GM21737 (cell line): ENCODE measurements around the gene PGA5.
"Not testable (repeated sequence)": the region's sequence is repeated elsewhere in the genome, so short reads cannot be mapped to it uniquely, and the experiment has no call there.

ENCODE experiments used
- ATAC-seq: cut with Tn5 transposase; IDR thresholded peaks from one replicate; pipeline ENCODE4 v1.9.1; 2021; ENCODE audit warnings: mild to moderate bottlenecking, moderate library complexity; ENCODE audit not compliant: unreplicated experiment

The PGA5 gene

GRCh38 chr11:61240875-61241274 is at the start of gene PGA5:
Gene PGA5 (plus strand): TSS chr11:61241175. CDS start chr11:61241227, 52 bp downstream.
- not testable (repeated sequence) for ATAC-seq

- no peak for ATAC-seq
Observed at GRCh38 chr11:61193596-61193995, 47.4 kb upstream of the PGA5 start.

- ATAC-seq = no peak
Observed at GRCh38 chr11:61194169-61194671, 46.8 kb upstream of the PGA5 start.

- no peak for ATAC-seq
Observed at GRCh38 chr11:61194981-61195695, 45.8 kb upstream of the PGA5 start.

GRCh38 chr11:61195719-61196118 is 45.3 kb upstream of the PGA5 start:
- ATAC-seq = no peak

GRCh38 chr11:61198361-61198760 is 42.6 kb upstream of the PGA5 start:
- ATAC-seq = no peak

- ATAC-seq = no peak
Observed at GRCh38 chr11:61198948-61199523, 41.9 kb upstream of the PGA5 start.

- ATAC-seq = no peak
Observed at GRCh38 chr11:61201476-61201875, 39.5 kb upstream of the PGA5 start.

- not testable (repeated sequence) for ATAC-seq
Observed at GRCh38 chr11:61202950-61203746, 37.8 kb upstream of the PGA5 start, which contains the start of gene PGA3. Gene PGA3 (plus strand): TSS chr11:61203515. CDS start chr11:61203565, 50 bp downstream.

- not testable (repeated sequence) for ATAC-seq
Observed at GRCh38 chr11:61203873-61204272, 37.1 kb upstream of the PGA5 start.

- ATAC-seq = not testable (repeated sequence)
Observed at GRCh38 chr11:61204502-61205059, 36.4 kb upstream of the PGA5 start.

GRCh38 chr11:61207636-61208310 is 33.2 kb upstream of the PGA5 start:
- not testable (repeated sequence) for ATAC-seq

GRCh38 chr11:61210629-61211028 is 30.3 kb upstream of the PGA5 start:
- ATAC-seq = not testable (repeated sequence)

GRCh38 chr11:61211327-61211952 is 29.5 kb upstream of the PGA5 start:
- not testable (repeated sequence) for ATAC-seq

GRCh38 chr11:61212202-61212601 is 28.8 kb upstream of the PGA5 start:
- ATAC-seq = not testable (repeated sequence)

GRCh38 chr11:61213711-61214324 is 27.2 kb upstream of the PGA5 start:
- not testable (repeated sequence) for ATAC-seq

- ATAC-seq = not testable (repeated sequence)
Observed at GRCh38 chr11:61218306-61218705, 22.7 kb upstream of the PGA5 start.

GRCh38 chr11:61219016-61219415 is 22.0 kb upstream of the PGA5 start:
- not testable (repeated sequence) for ATAC-seq

- not testable (repeated sequence) for ATAC-seq
Observed at GRCh38 chr11:61222047-61222446, 18.9 kb upstream of the PGA5 start, which contains the start of gene PGA4. Gene PGA4 (plus strand): TSS chr11:61222347. CDS start chr11:61222401, 54 bp downstream.
